Heart left ventricle (tissue), 13 donors: Measurements from ENCODE around the gene RPLP2.

Source experiments
- POLR2A ChIP-seq, 2 donors: fragments of 450-650 bp; IDR thresholded peaks; one replicate each; pipeline ENCODE4 v1.6.1; 2017; ENCODE audit warnings: antibody characterized with exemption in 2 of 2, mild to moderate bottlenecking in 2 of 2, moderate library complexity in 2 of 2
- TF ChIP-seq, protein P1 (sequence below), 12 donors: fragments of 200-600 bp; sonication (generic) in 4 of 12; IDR thresholded peaks; one replicate each; pipeline versions ENCODE4 v1.5.0 to v1.8.0; 2018 to 2022; ENCODE audit warnings: antibody characterized with exemption in 12 of 12, mild to moderate bottlenecking in 5 of 12
- donor health status: ischemic (EF 13 %, LVEDD 7.1; RV severe dilation, severe dysfunction).
- donor health status: DM: no; HTN: yes; CAD: no.
- donor health status: DM: no; HTN: no; CAD: no.
- donor health status: ischemic (EF 25% LVEDD 6.9; RV normal size, moderate dysfunction).
- donor health status: ischemic (EF 25% LVEDD 5.7; RV mildly dilated, moderate dysfunction).
- donor health status: ischemic (EF 35%, LVEDD 5.7; RV mildly dilated, moderate dysfunction).
- donor health status: nonischemic (EF 11% LVEDD 7.7; RV severe dilation, severe dysfunction).
- donor health status: DM: yes; HTN: yes; CAD: no.
- donor health status: PGD.
- donor health status: ischemic (EF 29% LVEDD 5.4; RV normal size, mild dysfunction).
- donor health status: nonischemic (EF 23%, LVEDD 6.1; RV moderate dilation, normal function).

DNA sequence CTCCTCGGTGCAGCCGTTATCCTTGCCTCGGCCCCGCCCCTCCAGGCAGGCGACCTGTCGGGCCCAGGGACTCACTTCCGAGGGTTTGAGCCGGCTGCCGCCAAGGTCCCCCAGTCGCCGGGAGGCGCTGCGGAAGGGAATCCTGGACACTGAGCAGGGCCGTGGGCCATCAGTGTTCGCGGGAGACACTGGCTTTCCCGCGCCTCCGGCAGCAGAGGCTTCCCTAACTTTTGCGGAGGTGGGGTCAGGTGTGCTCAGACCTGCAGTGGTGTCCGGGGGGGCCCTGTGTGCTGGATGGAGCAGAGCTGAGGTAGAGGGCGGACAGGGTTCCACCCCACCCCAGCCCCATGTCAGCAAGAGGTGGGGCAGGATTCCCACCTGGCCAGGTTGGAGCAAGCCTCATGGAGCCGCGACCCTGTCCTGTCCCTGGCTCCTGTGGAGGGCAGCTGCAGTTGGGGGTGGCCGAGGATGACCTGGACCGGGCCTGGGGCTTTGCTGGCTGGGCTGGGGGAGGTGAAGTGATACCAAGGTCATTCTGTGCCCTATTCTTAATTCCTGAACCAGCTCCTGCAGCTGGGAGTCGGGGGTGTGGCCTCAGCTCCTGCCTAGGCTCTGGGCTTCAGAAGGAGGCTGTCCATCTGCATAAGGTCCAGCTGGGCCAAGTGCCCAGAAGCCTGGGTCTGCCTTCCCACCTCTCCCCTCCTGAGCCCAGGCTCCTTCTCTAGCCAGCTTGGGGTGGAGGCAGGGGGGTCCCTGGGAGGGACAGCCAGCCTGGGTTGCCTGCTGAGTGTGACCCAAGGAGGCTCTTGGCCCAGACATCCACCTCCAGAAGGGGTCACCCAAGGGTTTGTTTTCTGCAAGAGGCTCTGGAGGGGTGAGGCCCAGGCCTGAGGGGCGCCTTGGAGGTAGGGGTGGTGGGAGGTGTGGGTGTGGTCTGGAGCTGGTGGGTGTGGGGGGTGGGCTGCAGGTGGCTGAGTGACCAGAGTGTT lies 41.3 kb downstream of the RPLP2 start:
- TF ChIP-seq, protein P1, sequence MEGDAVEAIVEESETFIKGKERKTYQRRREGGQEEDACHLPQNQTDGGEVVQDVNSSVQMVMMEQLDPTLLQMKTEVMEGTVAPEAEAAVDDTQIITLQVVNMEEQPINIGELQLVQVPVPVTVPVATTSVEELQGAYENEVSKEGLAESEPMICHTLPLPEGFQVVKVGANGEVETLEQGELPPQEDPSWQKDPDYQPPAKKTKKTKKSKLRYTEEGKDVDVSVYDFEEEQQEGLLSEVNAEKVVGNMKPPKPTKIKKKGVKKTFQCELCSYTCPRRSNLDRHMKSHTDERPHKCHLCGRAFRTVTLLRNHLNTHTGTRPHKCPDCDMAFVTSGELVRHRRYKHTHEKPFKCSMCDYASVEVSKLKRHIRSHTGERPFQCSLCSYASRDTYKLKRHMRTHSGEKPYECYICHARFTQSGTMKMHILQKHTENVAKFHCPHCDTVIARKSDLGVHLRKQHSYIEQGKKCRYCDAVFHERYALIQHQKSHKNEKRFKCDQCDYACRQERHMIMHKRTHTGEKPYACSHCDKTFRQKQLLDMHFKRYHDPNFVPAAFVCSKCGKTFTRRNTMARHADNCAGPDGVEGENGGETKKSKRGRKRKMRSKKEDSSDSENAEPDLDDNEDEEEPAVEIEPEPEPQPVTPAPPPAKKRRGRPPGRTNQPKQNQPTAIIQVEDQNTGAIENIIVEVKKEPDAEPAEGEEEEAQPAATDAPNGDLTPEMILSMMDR (IDR thresholded peaks at IDR 0.05), result no peak
- no peak for TF ChIP-seq POLR2A (IDR thresholded peaks at IDR 0.05)
